EL (cell line): ENCODE measurements around the gene PPP6R3.
"Not testable (repeated sequence)": the region's sequence is repeated elsewhere in the genome, so short reads cannot be mapped to it uniquely, and the experiment has no call there.

ENCODE experiments used
- DNase-seq: peaks from one replicate; pipeline ENCODE4 v3.0.0-alpha.2; 2016

Gene PPP6R3

DNA sequence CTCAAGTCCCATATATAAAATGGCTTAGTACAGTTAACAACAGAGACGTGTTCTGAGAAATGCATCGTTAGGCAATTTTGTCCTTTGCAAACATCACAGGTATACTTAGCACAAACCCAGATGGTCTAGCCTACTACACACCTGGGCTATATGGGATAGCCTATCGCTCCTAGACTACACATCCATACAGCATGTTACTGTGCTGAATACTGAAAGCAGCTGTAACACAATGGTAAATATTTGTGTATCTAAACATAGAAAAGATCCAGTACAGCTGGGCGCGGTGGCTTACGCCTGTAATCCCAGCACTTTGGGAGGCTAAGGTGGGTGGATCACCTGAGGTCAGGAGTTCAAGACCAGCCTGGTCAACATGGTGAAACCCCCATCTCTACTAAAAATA lies 2.2 kb upstream of the PPP6R3 start:
- not testable (repeated sequence) for DNase-seq

DNA sequence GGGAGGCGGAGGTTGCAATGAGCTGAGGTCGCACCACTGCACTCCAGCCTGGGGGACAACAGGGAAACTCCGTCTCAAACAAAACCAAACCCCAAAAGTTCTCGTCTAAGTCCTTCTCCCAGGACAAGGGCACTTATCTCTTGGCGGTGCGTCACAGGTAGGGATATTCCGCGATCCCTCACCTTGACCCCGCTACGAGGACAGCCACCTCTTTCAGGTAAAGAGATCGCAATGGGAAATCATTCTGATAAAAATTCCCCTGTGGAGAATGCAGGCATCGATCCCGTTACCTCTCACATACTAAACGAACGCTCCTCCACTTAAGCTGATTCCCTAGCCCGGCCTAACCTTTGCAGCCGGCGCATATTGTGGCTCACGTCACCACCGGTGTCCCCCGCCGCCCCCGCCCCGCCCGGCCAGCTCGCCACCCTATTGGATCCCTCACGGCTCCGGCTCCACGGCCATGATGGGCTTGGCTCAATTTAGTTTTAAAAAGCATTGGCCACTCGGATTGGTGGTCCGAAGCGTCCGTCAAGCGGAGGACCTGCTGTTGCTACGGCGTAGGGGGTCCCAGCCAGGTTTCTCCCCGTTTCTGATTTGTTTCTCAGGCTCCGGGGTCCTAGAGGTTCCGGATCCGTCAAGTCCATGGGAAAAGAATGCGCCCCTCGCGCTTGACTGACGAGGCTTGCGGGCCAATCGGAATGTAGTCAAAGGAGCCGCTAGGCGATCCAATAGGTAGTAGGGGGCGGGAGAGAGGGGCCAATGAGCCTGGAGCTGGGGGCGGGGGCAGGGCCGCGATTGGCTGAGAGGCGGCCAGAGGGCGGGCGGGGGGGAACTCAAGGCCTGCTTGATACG lies 439 bp upstream of the PPP6R3 start:
- DNase-seq, result peak; percentile 99

GRCh38 chr11:68461575-68461917 lies 994 bp downstream of the PPP6R3 start:
- no peak for DNase-seq

GRCh38 chr11:68463714-68464113 lies 3.2 kb downstream of the PPP6R3 start:
- DNase-seq, result no peak

GRCh38 chr11:68467201-68467834 lies 6.8 kb downstream of the PPP6R3 start:
- no peak for DNase-seq

GRCh38 chr11:68468217-68468828 lies 7.8 kb downstream of the PPP6R3 start:
- no peak for DNase-seq

GRCh38 chr11:68469122-68469521 lies 8.6 kb downstream of the PPP6R3 start:
- no peak for DNase-seq

GRCh38 chr11:68469642-68470041 lies 9.1 kb downstream of the PPP6R3 start:
- no peak for DNase-seq

- no peak for DNase-seq
Observed at GRCh38 chr11:68470304-68470811, 9.8 kb downstream of the PPP6R3 start.

DNA sequence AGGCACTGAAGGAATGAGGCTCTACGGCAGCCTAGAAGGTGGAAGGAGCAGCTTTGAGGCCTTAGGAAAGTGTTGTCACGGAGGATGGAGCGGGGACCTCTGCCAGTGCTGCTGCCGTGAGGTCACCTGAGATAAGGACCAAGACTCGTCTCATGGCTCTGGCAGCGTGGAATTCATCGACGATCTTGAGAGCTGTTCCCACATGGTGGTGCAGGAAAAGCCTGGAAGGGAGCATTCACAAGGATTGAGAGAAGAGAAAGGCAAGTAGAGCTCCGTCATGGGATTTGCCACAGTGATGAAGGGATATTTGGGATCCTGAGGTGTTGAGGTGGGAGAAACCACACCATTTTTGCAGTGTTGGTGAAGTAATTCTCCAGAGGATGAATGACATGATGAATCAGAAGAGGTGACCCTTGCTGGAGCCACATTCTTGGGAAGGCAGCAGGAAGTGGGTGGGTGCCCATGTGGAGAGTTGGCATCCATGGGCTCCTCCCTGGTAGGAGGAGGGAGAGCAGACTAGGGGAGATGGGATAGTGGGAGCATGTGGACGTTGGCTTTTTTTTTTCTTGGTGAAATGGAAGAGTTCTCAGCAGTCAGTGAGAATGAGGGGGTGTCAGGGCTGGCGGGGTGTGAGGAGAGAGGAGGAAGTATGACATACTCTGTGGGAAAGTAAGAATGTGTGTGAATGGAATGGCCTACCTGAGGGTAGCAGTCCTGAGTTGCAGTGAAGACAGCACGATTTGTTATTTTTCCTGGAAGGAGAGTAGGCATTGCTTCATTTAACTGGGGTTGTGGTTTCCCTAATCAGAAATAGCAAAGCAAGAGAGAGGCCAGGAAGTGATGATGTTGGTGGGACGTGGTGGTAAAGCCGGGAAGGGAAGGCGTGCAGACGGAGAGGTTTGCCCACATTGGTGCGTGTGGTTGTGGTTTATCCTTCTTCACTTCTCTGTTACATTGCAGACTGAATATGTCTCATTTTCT lies 11.1 kb downstream of the PPP6R3 start:
- DNase-seq, result peak; percentile 50

GRCh38 chr11:68472778-68473177 lies 12.2 kb downstream of the PPP6R3 start:
- no peak for DNase-seq

GRCh38 chr11:68473693-68474092 lies 13.1 kb downstream of the PPP6R3 start:
- DNase-seq, result no peak

DNA sequence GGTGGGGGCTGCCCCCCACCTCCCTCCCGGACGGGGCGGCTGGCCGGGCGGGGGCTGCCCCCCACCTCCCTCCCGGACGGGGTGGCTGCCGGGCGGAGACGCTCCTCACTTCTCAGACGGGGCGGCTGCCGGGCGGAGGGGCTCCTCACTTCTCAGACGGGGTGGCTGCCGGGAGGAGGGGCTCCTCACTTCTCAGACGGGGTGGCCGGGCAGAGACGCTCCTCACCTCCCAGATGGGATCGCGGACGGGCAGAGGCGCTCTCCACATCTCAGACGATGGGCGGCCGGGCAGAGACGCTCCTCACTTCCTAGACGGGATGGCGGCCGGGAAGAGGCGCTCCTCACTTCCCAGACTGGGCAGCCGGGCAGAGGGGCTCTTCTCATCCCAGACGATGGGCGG lies 15.1 kb downstream of the PPP6R3 start:
- not testable (repeated sequence) for DNase-seq

- DNase-seq, result no peak
Observed at GRCh38 chr11:68479390-68479789, 18.8 kb downstream of the PPP6R3 start.

DNA sequence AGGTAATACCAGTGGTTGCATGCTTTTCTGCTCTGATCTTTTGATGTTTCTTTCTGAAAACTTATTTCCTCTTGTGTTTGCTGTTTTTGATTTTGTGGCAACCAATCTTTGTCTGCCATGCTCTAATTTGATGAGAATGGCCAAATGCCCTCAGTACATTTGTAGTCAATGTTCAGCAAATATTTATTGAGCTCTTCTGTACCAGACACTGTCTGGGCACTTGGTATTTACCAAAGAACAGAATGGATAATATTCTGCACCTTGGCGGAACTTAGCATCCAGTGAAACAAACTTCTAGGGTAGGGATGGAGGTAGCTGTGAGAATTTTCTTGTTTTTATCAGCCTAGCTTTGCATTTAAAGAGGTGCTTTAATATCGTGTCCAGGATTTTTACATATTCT lies 19.6 kb downstream of the PPP6R3 start:
- no peak for DNase-seq

DNA sequence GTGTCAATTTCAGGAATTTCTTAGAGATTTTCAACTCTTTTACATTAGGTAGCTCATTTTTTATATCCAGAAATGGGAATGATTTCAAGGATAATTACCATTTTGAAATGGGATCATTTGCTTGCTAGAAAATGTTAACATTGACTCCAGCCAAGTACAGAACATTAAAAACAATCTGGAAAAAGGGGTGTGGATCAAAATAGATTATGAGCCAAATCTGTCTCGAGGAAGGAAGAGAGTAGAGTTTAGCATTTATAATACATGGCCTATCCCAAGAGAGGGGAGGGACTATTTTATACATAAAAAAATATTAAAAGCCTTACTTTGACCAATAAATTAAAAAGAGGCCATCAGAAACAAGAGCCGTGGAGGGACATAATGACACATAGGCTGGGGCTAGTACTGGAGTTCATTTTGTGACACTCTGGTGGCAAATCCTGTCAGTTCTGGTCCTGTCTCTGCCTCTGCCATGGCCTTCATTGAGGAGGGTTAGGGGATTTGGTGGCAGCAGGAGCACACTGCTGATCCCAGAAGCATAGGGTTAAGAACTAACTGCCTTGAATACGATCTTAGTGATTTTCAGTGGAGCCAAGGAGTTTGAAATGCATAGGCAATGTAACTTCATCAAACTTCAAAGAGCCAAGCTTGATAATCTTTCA lies 20.4 kb downstream of the PPP6R3 start:
- no peak for DNase-seq

GRCh38 chr11:68481579-68482240 lies 21.2 kb downstream of the PPP6R3 start:
- no peak for DNase-seq

DNA sequence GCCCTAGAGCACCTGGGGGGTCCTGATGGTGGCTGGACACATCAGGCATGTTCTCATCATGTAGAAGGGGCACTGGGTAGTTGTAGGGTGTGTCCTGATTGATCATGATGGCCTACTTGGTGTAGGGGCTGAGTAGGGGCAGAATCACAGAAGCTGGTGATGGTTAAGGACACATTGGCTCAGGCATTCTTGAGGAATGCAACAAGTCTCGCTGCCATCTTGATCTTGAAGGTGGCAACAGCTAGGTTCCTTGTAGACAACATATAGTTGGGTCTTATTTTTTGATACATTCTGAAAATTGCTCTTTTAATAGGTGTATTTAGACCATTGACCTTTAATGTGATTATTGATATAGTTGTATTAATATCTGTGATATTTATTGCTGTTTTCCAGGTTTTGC lies 28.1 kb downstream of the PPP6R3 start:
- DNase-seq, result no peak

- DNase-seq, result no peak
Observed at GRCh38 chr11:68495220-68495729, 34.7 kb downstream of the PPP6R3 start.

DNA sequence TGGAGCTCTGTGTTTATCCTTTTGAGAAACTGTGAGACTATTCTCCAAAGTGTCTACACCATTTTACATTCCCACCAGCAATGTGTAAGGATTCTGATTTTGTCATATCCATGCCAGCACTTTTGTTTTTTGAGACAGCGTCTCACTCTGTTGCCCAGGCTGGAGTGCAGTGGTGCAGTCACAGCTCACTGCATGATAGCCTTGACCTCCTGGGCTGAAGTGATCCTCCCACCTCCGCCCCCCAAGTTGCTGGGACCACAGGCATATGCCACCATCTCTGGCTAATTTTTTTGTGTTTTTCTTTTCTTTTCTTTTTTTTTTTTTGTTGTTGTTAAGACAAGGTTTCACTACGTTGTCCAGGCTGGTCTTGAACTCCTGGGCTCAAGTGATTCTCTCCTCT lies 35.3 kb downstream of the PPP6R3 start:
- DNase-seq, result no peak

GRCh38 chr11:68497761-68498160 lies 37.2 kb downstream of the PPP6R3 start:
- no peak for DNase-seq
